Measurements from ENCODE around the gene SESN3. TPM values are rescaled to one million over a fixed set of nuclear protein-coding genes. Genes with fewer than 3 reads are reported as not detected.
A peak's percentile ranks its signal among the peaks of the same experiment; 100 is the strongest.

The SESN3 gene
- total and polyA plus RNA-seq, 2 experiments from 2014 or later = 2.9 to 19.2 TPM

GRCh38 chr11:95232666-95233065, 1.7 kb upstream of the SESN3 start:
- Histone ChIP-seq H2AFZ (peak overlapping the region; percentile 91), H3K27me3 (replicated peaks; ENCODE audit: insufficient read depth) (no peaks in the 10 kb centered on the region), H3K4me1 (ENCODE audit: insufficient read depth) (peaks cover 37% of the 10 kb centered on the region), H3K4me3 (peak overlapping the region; percentile 97), H3K79me2 (ENCODE audit: insufficient read depth) (peaks cover 28% of the 10 kb centered on the region), H3K9me2 (ENCODE audit: insufficient read depth) (no peaks in the 10 kb centered on the region), H3K36me3 (ENCODE audit: low read depth) (no peaks in the 10 kb centered on the region), H3K27ac (peak overlapping the region; percentile 40), H3F3A (ENCODE audit: insufficient read depth) (peaks cover 35% of the 10 kb centered on the region), H3K9me3 (ENCODE audit: low read depth) (no peaks in the 10 kb centered on the region), H3K4me2 (ENCODE audit: unreplicated experiment) (peak overlapping the region; percentile 77), H3K9ac (peak overlapping the region; percentile 56), H4K20me1 (ENCODE audit: insufficient read depth) (no peaks in the 10 kb centered on the region)
- DNase-seq = no peak
- WGBS, 2 experiments (ENCODE audit: low coverage in 1 of 2, low lambda C conversion rate in 2 of 2, missing lambda C conversion rate in 2 of 2) = 66 to 67% methylated on average over 3 of the region's 3 CpGs
- in situ Hi-C loops (cut with MboI) = no loop called here
- no peak for TF ChIP-seq EZH2 (IDR thresholded peaks at IDR 0.05; ENCODE audit: insufficient read depth, poor library complexity, severe bottlenecking)
- no peak for TF ChIP-seq EZH2phosphoT487 (IDR thresholded peaks at IDR 0.05; ENCODE audit: insufficient read depth, low read depth)

GRCh38 chr11:95231881-95232605, 1.0 kb upstream of the SESN3 start:
- Histone ChIP-seq H3K4me1 (ENCODE audit: insufficient read depth) (peaks cover 42% of the 10 kb centered on the region), H2AFZ (peak overlapping the region; percentile 91), H3K27me3 (replicated peaks; ENCODE audit: insufficient read depth) (no peaks in the 10 kb centered on the region), H3K9me3 (ENCODE audit: low read depth) (no peaks in the 10 kb centered on the region), H3K9me2 (ENCODE audit: insufficient read depth) (no peaks in the 10 kb centered on the region), H3K27ac (peak overlapping the region; percentile 40), H3K9ac (peak overlapping the region; percentile 56), H3K36me3 (ENCODE audit: low read depth) (no peaks in the 10 kb centered on the region), H4K20me1 (ENCODE audit: insufficient read depth) (no peaks in the 10 kb centered on the region), H3F3A (ENCODE audit: insufficient read depth) (peaks cover 35% of the 10 kb centered on the region), H3K4me2 (ENCODE audit: unreplicated experiment) (peak overlapping the region; percentile 77), H3K4me3 (peak overlapping the region; percentile 97), H3K79me2 (ENCODE audit: insufficient read depth) (peaks cover 34% of the 10 kb centered on the region)
- WGBS, 2 experiments (ENCODE audit: low coverage in 1 of 2, low lambda C conversion rate in 2 of 2, missing lambda C conversion rate in 2 of 2) = 3 to 4% methylated on average over 34 to 35 of the region's 35 CpGs
- peak; percentile 82 for DNase-seq
- no peak for TF ChIP-seq EZH2phosphoT487 (IDR thresholded peaks at IDR 0.05; ENCODE audit: insufficient read depth, low read depth)
- in situ Hi-C loops (cut with MboI) = no loop called here

- H3K4me3 ChIP-seq = peak overlapping the region; percentile 97
- no peaks in the 10 kb centered on the region for H3K27me3 ChIP-seq (replicated peaks; ENCODE audit: insufficient read depth)
- no peaks in the 10 kb centered on the region for H4K20me1 ChIP-seq (ENCODE audit: insufficient read depth)
- H3K79me2 ChIP-seq (ENCODE audit: insufficient read depth) = peaks cover 46% of the 10 kb centered on the region
- H3K9ac ChIP-seq = peak overlapping the region; percentile 70
- no peaks in the 10 kb centered on the region for H3K9me2 ChIP-seq (ENCODE audit: insufficient read depth)
- TF ChIP-seq EZH2phosphoT487 (IDR thresholded peaks at IDR 0.05; ENCODE audit: insufficient read depth, low read depth) = no peak
- TF ChIP-seq EZH2 (IDR thresholded peaks at IDR 0.05; ENCODE audit: insufficient read depth, poor library complexity, severe bottlenecking) = no peak
- H3K4me2 ChIP-seq (ENCODE audit: unreplicated experiment) = peak overlapping the region; percentile 99
- H2AFZ ChIP-seq = peak overlapping the region; percentile 89
- no peaks in the 10 kb centered on the region for H3K9me3 ChIP-seq (ENCODE audit: low read depth)
- H3K27ac ChIP-seq = no peak overlapping the region
- H3F3A ChIP-seq (ENCODE audit: insufficient read depth) = peaks cover 35% of the 10 kb centered on the region
- in situ Hi-C loops (cut with MboI) = no loop called here
- H3K4me1 ChIP-seq (ENCODE audit: insufficient read depth) = peaks cover 42% of the 10 kb centered on the region
- no peaks in the 10 kb centered on the region for H3K36me3 ChIP-seq (ENCODE audit: low read depth)
- WGBS, 2 experiments (ENCODE audit: low coverage in 1 of 2, low lambda C conversion rate in 2 of 2, missing lambda C conversion rate in 2 of 2) = 0 to 1% methylated on average over 24 to 27 of the region's 40 CpGs
- DNase-seq = no peak
Observed at GRCh38 chr11:95230810-95231126, 234 bp downstream of the SESN3 start.

- Histone ChIP-seq H3K4me3 (peak overlapping the region; percentile 97), H3K9me2 (ENCODE audit: insufficient read depth) (no peaks in the 10 kb centered on the region), H3K9ac (peak overlapping the region; percentile 70), H2AFZ (peak overlapping the region; percentile 89), H4K20me1 (ENCODE audit: insufficient read depth) (no peaks in the 10 kb centered on the region), H3F3A (ENCODE audit: insufficient read depth) (peaks cover 35% of the 10 kb centered on the region), H3K4me1 (ENCODE audit: insufficient read depth) (peaks cover 42% of the 10 kb centered on the region), H3K9me3 (ENCODE audit: low read depth) (no peaks in the 10 kb centered on the region), H3K4me2 (ENCODE audit: unreplicated experiment) (peak overlapping the region; percentile 99), H3K79me2 (ENCODE audit: insufficient read depth) (peaks cover 52% of the 10 kb centered on the region), H3K27ac (peak overlapping the region; percentile 24; the same call in 1 of the 2 replicates), H3K27me3 (replicated peaks; ENCODE audit: insufficient read depth) (no peaks in the 10 kb centered on the region), H3K36me3 (ENCODE audit: low read depth) (no peaks in the 10 kb centered on the region)
- TF ChIP-seq EZH2 (IDR thresholded peaks at IDR 0.05; ENCODE audit: insufficient read depth, poor library complexity, severe bottlenecking) = no peak
- in situ Hi-C loops (cut with MboI) = no loop called here
- peak; percentile 55 for DNase-seq
- 1 to 2% methylated on average over 35 to 41 of the region's 42 CpGs for WGBS, 2 experiments (ENCODE audit: low coverage in 1 of 2, low lambda C conversion rate in 2 of 2, missing lambda C conversion rate in 2 of 2)
Observed at GRCh38 chr11:95229993-95230809, 801 bp downstream of the SESN3 start.

Measured in GM23248 (cell line).